HepG2 (cell line): ENCODE data around the gene VSNL1. TPM values are rescaled to one million over a fixed set of nuclear protein-coding genes. Genes with fewer than 3 reads are reported as not detected.

Experiments used
- ARNT2 ChIP-seq: sonication (generic); formaldehyde crosslinking; IDR thresholded peaks from 2 replicates; pipeline ENCODE4 v1.8.0; 2022; ENCODE audit warnings: mild to moderate bottlenecking, low read depth, missing genetic modification reagents, moderate library complexity
- CREBL2 ChIP-seq: sonication (generic); formaldehyde crosslinking; IDR thresholded peaks from 2 replicates; pipeline ENCODE4 v1.8.1; 2023; ENCODE audit warnings: missing genetic modification reagents, mild to moderate bottlenecking, borderline replicate concordance
- CREM ChIP-seq, 2 experiments: sonication (generic) in 1 of 2; formaldehyde crosslinking in 1 of 2; IDR thresholded peaks; 2 replicates each; pipeline versions ENCODE4 v1.4.0 to v1.6.1; 2016 to 2020; ENCODE audit warnings: antibody characterized with exemption in 1 of 2, mild to moderate bottlenecking in 1 of 2, missing genetic modification reagents in 1 of 2
- CTCF ChIP-seq: sonication (generic); formaldehyde crosslinking; IDR thresholded peaks from 2 replicates; pipeline ENCODE4 v1.5.0; 2020; ENCODE audit warnings: mild to moderate bottlenecking, missing genetic modification reagents, moderate library complexity
- DNMT1 ChIP-seq: sonication (generic); formaldehyde crosslinking; IDR thresholded peaks from 2 replicates; pipeline ENCODE4 v1.5.1; 2020; ENCODE audit warnings: mild to moderate bottlenecking, missing genetic modification reagents
- FOXM1 ChIP-seq: sonication (generic); formaldehyde crosslinking; IDR thresholded peaks from 2 replicates; pipeline ENCODE4 v1.5.0; 2020; ENCODE audit warnings: missing genetic modification reagents
- GATAD2A ChIP-seq: IDR thresholded peaks from 2 replicates; pipeline ENCODE4 v1.6.1; 2016
- GFI1 ChIP-seq: sonication (generic); formaldehyde crosslinking; IDR thresholded peaks from 2 replicates; pipeline ENCODE4 v1.5.0; 2020; ENCODE audit warnings: missing genetic modification reagents, mild to moderate bottlenecking, borderline replicate concordance
- IKZF1 ChIP-seq: fragments of 450-650 bp; IDR thresholded peaks from 2 replicates; pipeline ENCODE4 v1.7.1; 2016
- KMT2B ChIP-seq: IDR thresholded peaks from 2 replicates; pipeline ENCODE4 v1.6.1; 2016; ENCODE audit warnings: missing genetic modification reagents, missing compliant biosample characterization
- LRRFIP1 ChIP-seq: sonication (generic); formaldehyde crosslinking; conservative IDR thresholded peaks from 2 replicates; pipeline ENCODE4 v1.4.0; 2020; ENCODE audit warnings: missing genetic modification reagents
- MEF2D ChIP-seq: sonication (generic); formaldehyde crosslinking; IDR thresholded peaks from 2 replicates; pipeline ENCODE4 v1.5.1; 2020; ENCODE audit warnings: mild to moderate bottlenecking, missing genetic modification reagents
- MLLT10 ChIP-seq: sonication (generic); formaldehyde crosslinking; IDR thresholded peaks from 2 replicates; pipeline ENCODE4 v1.4.0; 2020; ENCODE audit warnings: missing genetic modification reagents
- NR2F2 ChIP-seq: IDR thresholded peaks from 2 replicates; pipeline ENCODE4 v1.6.1; 2012; ENCODE audit warnings: low read depth, inconsistent platforms, borderline replicate concordance
- NR3C1 ChIP-seq: sonication (generic); formaldehyde crosslinking; IDR thresholded peaks from 2 replicates; pipeline ENCODE4 v1.4.0; 2020; ENCODE audit warnings: missing genetic modification reagents
- PHF5A ChIP-seq: IDR thresholded peaks from one replicate; pipeline ENCODE4 v1.6.1; 2018; ENCODE audit warnings: low read depth, missing genetic modification reagents; ENCODE audit not compliant: unreplicated experiment
- RCOR2 ChIP-seq: IDR thresholded peaks from 2 replicates; pipeline ENCODE4 v1.6.1; 2016; ENCODE audit warnings: missing biosample characterization, missing genetic modification reagents
- SMC3 ChIP-seq: IDR thresholded peaks from 2 replicates; pipeline ENCODE4 v1.6.1; 2011; ENCODE audit warnings: low read length, improper control_type of control experiment
- SNAPC5 ChIP-seq: sonication (generic); formaldehyde crosslinking; IDR thresholded peaks from 2 replicates; pipeline ENCODE4 v1.8.1; 2023; ENCODE audit warnings: mild to moderate bottlenecking, missing genetic modification reagents, borderline replicate concordance
- SP2 ChIP-seq: sonication (generic); formaldehyde crosslinking; IDR thresholded peaks from 2 replicates; pipeline ENCODE4 v1.5.1; 2020; ENCODE audit warnings: mild to moderate bottlenecking, missing genetic modification reagents
- SPEN ChIP-seq: sonication (generic); formaldehyde crosslinking; IDR thresholded peaks from 2 replicates; pipeline ENCODE4 v1.5.1; 2020; ENCODE audit warnings: low read depth, mild to moderate bottlenecking, missing genetic modification reagents
- SRF ChIP-seq: IDR thresholded peaks from 2 replicates; pipeline ENCODE4 v1.6.1; 2011; ENCODE audit warnings: mild to moderate bottlenecking, low read depth, low read length, moderate library complexity
- THYN1 ChIP-seq: sonication (generic); formaldehyde crosslinking; IDR thresholded peaks from 2 replicates; pipeline ENCODE4 v1.8.1; 2023; ENCODE audit warnings: low read depth, mild to moderate bottlenecking, moderate library complexity, missing genetic modification reagents, borderline replicate concordance
- WIZ ChIP-seq: sonication (generic); formaldehyde crosslinking; IDR thresholded peaks from 2 replicates; pipeline ENCODE4 v1.5.1; 2020; ENCODE audit warnings: mild to moderate bottlenecking, missing genetic modification reagents
- ZNF232 ChIP-seq: sonication (generic); formaldehyde crosslinking; IDR thresholded peaks from 2 replicates; pipeline ENCODE4 v1.4.0; 2020; ENCODE audit warnings: missing genetic modification reagents, borderline replicate concordance
- ZNF253 ChIP-seq: sonication (generic); formaldehyde crosslinking; IDR thresholded peaks from 2 replicates; pipeline ENCODE4 v1.8.0; 2022; ENCODE audit warnings: mild to moderate bottlenecking, missing genetic modification reagents, borderline replicate concordance
- ZNF263 ChIP-seq: sonication (generic); formaldehyde crosslinking; IDR thresholded peaks from 2 replicates; pipeline ENCODE4 v1.4.0; 2020; ENCODE audit warnings: missing genetic modification reagents
- ZNF557 ChIP-seq: sonication (generic); formaldehyde crosslinking; IDR thresholded peaks from 2 replicates; pipeline ENCODE4 v1.4.0; 2020; ENCODE audit warnings: missing genetic modification reagents
- ZNF580 ChIP-seq: IDR thresholded peaks from 2 replicates; pipeline ENCODE4 v1.6.1; 2016; ENCODE audit warnings: low read depth, borderline replicate concordance
- ZNF776 ChIP-seq: sonication (generic); formaldehyde crosslinking; IDR thresholded peaks from 2 replicates; pipeline ENCODE4 v1.4.0; 2020; ENCODE audit warnings: mild to moderate bottlenecking, missing genetic modification reagents
- polyA plus RNA-seq, 8 experiments: library from polyadenylated mRNA; depleted of rRNA in 3 of 8; stranded (reverse) in 7 of 8; unstranded in 1 of 8; fragments of >200 nt; fragmentation: Illumina TruSeq in 4 of 8; extraction: Trizol in 4 of 8; gene quantifications; 2 replicates each; pipeline versions ENCODE4 v1.2.1 to v1.2.3, GENCODE V29; 2011 to 2016; ENCODE audit warnings: low read depth in 4 of 8, missing spikeins in 1 of 8, mixed read lengths in 1 of 8; ENCODE audit not compliant: insufficient read depth in 1 of 8
- total RNA-seq, 5 experiments: library from RNA; depleted of rRNA; stranded (reverse); fragments of >200 nt; fragmentation: Illumina TruSeq; extraction: Trizol; gene quantifications; 2 replicates each; pipeline ENCODE4 v1.2.3, GENCODE V29; 2016; ENCODE audit warnings: low read depth in 1 of 5

Gene VSNL1
- total and polyA plus RNA-seq, 2 of the 13 experiments (the other 11 are each of a cell fraction or from before 2014, with no cell fraction given) = 63.2 to 95.9 TPM

GRCh38 chr2:17578466-17578928 lies 38.0 kb downstream of the VSNL1 start (continued):
- TF ChIP-seq CREBL2 (CRISPR knock-in tag) (no peak), LRRFIP1 (CRISPR knock-in tag) (no peak), ZNF776 (CRISPR knock-in tag) (no peak), NR2F2 (peak; percentile 87), MEF2D (peak; percentile 96), SRF (no peak), SNAPC5 (CRISPR knock-in tag) (no peak), ZNF557 (CRISPR knock-in tag) (no peak), GFI1 (CRISPR knock-in tag) (peak; percentile 98), IKZF1 (no peak), MLLT10 (CRISPR knock-in tag) (no peak), WIZ (CRISPR knock-in tag) (no peak), ARNT2 (CRISPR knock-in tag) (peak; percentile 70), CREM (IDR thresholded peaks at IDR 0.05) (peak; percentile 80), CREM (CRISPR knock-in tag; IDR thresholded peaks at IDR 0.05) (no peak), ZNF232 (CRISPR knock-in tag) (no peak), THYN1 (CRISPR knock-in tag) (no peak), SMC3 (no peak), ZNF253 (CRISPR knock-in tag) (no peak), DNMT1 (CRISPR knock-in tag) (no peak), ZNF580 (peak; percentile 66; the same call in 1 of the 2 replicates), SP2 (CRISPR knock-in tag) (no peak), RCOR2 (peak; percentile 94), KMT2B (CRISPR knock-in tag) (0 out of 2 replicates have a peak, but pooled peaks have one; percentile 18), FOXM1 (no peak), ZNF263 (CRISPR knock-in tag) (no peak), PHF5A (CRISPR knock-in tag) (no peak), SPEN (CRISPR knock-in tag) (no peak), GATAD2A (CRISPR knock-in tag) (peak; percentile 90), NR3C1 (CRISPR knock-in tag) (no peak), CTCF (CRISPR knock-in tag) (no peak)
